ENCODE measurements around the gene JARID2. TPM values are rescaled to one million over a fixed set of nuclear protein-coding genes. Genes with fewer than 3 reads are reported as not detected.

The JARID2 gene
- 100 to 1,000 TPM in 1 of 12 donors, 10 to 100 TPM in 11; 11.3 to 121 (median 15.7) TPM for polyA plus RNA-seq (ENCODE audit: insufficient read length in 12 of 12)
- long read RNA-seq, donor 1, partial matches to known transcripts: 7 of 7 reads
- long read RNA-seq, donor 1, other reads (novel, unspliced or antisense): 0 of 7 reads
- long read RNA-seq, donor 2: 0 reads
- long read RNA-seq, donor 3: 0 reads
- long read RNA-seq, donor 4: 0 reads
- long read RNA-seq, donor 5, partial matches to known transcripts: 5 of 5 reads
- long read RNA-seq, donor 5, other reads (novel, unspliced or antisense): 0 of 5 reads
- long read RNA-seq, donor 6: 0 reads
- long read RNA-seq, donor 7: 0 reads
- long read RNA-seq, donor 8, full-length matches to known transcripts: 1 of 1 reads
- long read RNA-seq, donor 8, partial matches to known transcripts: 0 of 1 reads
- long read RNA-seq, donor 8, other reads (novel, unspliced or antisense): 0 of 1 reads
- long read RNA-seq, donor 9: 0 reads
- long read RNA-seq, donor 10, partial matches to known transcripts: 6 of 6 reads
- long read RNA-seq, donor 10, other reads (novel, unspliced or antisense): 0 of 6 reads
- long read RNA-seq, donor 11: 0 reads

DNA sequence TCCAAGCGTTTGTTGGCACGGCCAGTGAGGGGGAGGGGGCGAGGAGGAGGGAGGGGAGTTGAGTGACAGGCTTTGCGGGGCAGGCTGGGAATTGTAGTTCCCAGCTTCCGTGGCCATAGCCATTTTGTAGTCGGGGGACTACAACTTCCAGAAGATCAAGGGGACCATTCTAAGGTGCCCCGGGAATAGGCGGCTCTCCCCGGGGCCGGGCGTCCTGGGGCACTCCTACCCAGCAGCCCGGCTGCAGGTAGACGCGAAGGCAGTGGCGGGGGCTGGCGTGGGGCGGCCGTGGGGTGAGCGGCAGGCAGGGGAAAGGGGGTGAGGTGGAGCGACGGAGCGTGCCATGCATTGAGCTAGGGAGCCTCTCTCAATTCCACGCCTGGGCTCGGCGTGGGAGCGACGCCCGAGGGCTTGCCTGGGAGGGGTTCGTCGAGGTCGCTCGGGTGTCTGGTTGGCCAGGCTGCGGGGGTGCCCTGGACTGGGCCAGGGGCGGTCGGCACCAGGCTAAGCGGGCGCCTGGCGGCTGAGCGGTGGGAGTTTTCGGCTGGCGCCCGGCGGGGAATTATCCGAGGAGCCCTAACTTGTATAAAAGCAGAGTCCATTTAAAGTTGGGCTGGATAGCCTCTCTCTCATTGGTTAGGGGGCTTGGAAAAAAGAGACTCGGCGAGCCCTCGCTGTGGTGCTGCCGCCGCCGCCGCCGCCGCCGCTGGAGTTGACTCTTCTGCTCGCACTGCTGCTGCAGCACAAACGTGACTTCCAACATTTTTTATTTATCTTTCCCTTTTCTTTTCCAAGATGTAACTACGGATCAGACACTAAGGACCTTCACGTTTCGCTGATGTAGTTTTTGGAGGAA lies at the start of gene JARID2:
TSS of gene JARID2 (plus strand) at position 709 of the 856 bp plus-strand sequence. CDS start 471 bp downstream, outside the sequence.
- DNase-seq: peak; percentile 99

DNA sequence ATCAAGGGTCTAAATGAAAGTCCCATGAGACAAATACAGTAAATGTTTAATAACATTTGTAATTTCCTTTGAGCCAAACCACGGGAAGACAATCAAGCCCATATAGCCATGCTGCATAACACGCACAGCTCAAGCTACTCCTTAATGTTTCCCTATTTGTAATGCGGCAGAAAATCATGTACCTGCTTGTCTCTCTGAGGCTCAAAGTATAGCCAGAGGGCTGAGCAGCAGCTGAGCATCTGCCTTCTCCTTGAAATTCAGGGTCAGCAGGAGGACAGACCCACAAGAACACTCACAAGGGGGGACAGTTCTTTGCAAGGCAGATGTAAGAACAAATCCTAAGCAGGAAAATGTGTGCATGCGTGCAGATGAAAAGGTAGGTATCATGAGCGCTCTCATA lies 45.8 kb upstream of the JARID2 start:
- no peak for DNase-seq

DNA sequence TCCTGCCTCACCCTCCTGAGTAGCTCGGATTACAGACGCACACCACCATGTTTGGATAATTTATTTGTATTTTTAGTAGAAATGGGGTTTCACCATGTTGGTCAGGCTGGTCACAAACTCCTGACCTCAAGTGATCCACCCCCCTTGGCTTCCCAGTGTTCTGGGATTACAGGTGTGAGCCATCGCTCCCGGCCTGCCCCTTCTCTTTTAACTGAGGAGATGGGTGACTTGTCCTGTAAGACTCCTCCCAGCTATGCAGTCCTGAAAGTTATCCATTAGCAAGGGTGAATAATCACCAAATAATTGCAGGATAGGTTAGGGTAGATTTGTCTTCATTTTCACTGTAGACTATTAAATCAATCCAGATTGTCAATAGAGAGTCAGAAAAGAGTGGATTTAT lies 40.5 kb upstream of the JARID2 start:
- DNase-seq: no peak

DNA sequence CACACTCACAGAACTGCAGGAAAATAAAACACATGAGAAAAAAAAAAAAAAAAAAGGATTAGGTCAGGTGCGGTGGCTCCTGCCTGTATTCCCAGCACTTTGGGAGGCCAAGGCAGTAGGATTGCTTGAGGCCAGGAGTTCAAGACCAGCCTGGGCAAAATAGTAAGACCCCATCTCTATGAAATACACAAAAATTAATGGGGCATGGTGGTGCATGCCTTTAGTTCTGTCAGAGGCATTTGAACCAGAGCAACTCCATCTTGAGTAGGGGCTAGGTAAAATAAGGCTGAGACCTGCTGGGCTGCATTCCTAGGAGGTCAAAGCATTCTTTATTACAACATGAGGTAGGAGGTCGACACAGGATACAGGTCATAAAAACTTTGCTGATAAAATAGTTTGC lies 39.0 kb upstream of the JARID2 start:
- no peak for DNase-seq

DNA sequence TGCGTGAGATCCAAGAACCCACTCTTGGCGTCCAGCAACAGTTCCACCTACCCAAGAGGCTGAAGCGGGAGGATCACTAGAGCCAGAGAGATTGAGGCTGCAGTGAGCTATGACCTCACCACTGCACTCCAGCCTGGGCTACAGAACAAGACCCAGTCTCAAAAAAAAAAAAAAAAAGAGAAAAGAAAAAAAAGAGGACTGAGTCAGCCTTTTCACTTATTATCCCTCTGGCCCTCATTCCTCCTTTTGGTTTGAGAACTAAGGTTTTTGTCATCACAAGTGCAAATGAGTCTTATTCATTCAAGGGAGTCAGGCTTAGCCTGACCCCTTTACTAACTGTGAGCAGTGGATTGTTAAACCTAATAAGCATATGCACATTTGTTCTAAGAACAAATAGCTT lies 37.9 kb upstream of the JARID2 start:
- DNase-seq: no peak

DNA sequence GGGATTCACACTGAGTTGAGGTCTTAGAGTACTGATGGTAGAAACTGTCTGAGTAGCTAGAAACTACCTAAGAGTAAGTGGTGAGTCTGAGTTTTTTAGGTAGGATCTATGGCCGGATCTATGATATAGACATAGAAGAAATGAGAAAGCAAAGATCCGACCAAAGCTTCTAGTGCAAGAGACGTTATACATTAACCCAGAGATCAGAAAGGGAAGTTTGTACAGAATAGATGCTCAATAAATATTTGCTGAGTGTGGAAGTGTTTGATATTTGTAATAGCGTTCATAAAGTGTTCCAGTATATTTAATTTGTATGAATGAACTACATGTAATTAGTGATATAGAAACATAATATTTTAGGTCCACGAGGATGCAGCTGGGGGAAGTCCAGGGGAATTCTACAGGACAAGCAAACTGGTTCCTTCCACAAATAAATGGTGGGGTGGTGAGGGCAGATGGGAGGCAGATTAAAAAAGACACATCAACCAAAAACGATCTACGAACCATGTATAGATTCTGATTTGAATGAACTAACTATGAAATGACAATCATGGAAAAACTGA lies 31.9 kb upstream of the JARID2 start:
- no peak for DNase-seq

DNA sequence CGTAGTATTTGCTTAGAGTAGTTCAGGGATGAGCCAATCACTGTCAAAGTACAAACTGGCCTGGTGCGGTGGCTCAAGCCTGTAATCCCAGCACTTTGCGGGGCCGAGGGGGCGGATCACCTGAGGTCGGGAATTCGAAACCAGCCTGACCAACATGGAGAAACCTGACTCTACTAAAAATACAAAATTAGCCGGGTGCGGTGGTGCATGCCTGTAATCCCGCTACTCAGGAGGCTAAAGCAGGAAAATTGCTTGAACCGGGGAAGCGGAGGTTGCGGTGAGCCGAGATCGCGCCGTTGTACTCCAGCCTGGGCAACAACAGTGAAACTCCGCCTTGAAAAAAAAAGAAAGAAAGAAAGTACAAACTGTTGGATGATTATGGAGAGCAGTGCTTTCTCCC lies 27.5 kb upstream of the JARID2 start:
- no peak for DNase-seq

DNA sequence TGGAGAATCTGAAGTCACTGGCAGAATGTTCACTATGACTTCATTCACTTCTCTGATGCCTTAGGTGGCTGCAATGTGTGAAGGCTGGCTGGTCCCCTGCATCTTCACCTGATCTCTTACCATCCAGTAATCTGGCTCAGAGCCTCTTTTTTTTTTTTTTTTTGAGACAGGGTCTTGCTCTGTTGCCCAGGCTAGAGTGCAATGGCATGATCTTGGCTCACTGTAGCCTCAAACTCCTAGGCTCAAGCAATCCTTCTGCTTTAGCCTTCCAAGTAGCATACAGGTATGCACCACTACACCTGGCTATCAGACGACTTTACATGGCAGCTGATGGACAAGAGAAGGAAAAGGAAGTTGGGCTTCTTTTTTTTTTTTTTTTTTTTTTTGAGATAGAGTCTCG lies 25.8 kb upstream of the JARID2 start:
- no peak for DNase-seq

DNA sequence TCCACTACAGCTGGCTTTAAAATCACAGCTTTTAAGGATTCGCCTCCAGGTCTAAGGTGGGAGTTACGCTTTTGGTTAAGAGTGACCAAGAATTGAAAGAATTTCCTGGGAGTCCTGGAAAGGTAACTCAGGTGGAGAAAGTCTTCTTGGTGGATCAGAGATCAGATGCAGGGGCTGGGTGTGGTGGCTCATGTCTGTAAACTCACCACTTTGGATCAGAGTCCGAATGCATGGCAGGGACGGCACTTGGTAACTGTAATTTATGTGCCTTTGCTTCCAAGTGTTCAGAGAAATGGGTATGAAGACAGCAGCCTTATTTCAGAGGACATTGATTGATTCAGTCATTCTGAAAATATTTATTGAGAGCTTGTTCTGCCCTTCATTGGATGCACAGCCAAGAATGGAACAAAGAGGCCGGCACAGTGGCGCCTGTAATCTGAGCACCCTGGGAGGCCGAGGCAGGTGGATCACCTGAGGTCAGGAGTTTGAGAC lies 18.0 kb upstream of the JARID2 start:
- no peak for DNase-seq

DNA sequence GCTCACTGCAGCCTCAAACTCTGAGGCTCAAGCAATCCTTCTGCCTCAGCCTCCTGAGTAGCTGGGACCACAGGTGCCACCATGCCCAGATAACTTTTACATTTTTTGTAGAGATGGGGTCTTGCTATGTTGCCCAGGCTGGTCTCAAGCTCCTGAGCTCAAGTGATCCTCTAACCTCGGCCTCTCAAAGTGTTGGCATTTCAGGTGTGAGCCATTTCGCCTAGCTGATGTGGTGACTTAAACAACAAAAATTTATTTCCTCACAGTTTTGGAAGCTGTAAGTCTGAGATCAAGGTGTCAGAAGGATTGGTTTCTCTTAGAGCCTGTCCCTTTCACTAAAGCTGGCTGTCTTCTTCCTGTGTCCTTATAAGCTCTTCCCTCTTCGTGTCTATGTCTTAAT lies 15.0 kb upstream of the JARID2 start:
- DNase-seq: no peak

DNA sequence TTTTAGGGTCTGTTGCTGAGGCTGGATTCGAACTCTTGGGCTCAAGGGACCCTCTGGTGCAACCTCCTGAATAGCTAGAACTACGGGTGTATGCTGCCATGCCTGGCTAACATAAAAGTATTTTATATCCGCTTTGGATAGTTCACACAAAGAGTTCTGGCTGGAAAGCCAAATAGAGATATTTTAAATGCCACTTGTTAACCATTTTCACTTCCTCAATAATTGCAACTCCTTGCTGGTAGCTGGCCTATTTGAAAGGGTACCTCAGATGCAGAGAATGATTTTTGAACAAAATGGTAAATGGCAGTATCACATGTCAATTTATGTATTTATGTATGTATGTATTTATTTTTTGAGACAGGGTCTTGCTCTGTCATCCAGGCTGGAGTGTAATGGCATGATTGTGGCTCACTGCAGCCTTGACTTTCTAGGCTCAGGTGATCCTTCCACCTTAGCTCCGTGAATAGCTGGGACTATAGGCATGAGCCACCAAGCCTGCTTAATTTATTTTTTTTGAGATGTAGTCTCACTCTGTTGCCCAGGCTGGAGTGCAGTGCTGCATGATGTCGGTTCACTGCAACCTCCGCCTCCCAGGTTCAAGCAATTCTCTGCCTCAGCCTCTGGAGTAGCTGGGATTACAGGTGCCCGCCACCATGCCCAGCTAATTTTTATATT lies 12.9 kb upstream of the JARID2 start:
- DNase-seq: no peak

DNA sequence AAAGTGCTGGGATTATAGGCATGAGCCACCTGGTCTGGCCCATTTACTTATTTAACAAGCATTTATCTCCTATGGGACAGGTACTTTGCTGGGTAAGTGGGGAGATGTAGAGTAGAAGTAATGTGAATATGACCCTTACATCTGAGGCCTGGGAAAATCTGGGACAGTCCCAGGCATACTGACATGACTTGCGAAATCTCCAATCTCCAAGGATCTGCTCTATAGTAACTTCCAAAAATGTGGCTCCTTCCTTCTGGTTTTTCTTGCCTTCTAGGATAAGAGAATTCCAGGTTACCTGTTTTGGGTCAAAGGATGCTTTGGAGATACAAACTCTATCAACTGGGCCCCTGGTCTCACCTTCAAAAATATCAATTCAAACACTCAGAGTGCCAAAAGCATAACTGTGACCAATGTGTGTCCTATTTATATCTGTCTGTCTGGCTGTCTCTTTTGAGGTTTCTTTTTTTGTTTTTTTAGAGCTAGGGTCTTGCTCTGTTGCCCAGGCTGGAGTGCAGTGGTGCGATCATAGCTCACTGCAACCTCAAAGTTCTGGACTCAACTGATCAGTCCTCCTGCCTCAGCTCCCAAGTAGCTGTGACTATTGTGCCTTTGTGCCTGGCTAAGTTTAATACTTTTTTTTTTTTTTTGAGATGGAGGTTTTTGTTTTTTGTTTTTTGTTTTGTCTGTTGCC lies 11.7 kb upstream of the JARID2 start:
- DNase-seq: no peak

DNA sequence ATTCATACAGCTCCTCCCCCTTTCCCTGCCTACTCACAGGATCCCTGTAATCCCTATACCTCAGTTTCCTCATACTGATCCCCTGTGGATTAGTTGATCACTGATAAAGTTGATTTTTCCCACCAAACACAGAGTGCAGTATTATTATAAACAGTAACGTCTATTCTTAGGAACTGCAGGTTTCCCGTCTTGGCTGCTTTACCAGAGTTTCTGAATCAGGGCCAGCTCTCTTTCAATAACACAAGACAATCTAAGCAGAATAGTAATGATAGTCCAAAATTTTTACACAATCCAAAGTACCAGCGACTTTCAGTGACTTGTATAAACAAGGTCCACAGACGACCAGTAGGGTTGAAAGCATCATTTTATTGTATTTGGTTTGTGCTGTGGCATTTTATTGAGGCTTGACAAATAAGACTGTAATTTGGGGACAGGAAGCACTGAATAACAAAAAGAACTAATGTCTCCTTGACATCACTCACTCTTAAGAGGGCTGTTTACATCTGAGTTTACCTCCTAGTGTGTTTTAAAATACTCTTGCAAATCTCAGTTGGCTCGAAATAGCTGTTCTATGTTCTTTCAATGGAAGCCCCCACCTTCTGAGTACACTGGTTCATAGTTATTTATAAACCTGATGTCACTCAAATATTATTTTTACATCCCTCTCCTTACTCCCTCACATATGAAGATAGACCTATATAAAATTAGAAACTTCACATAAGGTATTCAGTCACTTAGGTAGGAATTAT lies 6.1 kb upstream of the JARID2 start:
- no peak for DNase-seq

DNA sequence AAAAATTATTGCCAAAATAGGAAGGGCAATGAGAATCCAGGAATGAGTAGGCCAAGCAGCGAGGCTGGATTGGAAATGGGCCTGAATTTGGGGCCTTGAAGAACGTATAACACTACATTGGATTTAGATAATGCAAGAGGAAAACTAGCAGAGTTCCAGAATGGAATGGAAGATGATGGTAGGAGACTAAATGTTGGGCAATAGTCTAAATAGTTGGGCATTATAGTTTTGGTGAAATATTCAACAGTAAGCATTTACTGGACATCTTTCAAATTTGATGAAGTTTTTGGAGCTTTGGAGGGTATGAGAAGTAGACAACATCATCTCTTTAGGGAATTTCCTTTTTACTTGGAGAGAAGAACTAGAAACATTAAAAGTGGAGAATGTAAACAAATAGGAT lies 3.4 kb upstream of the JARID2 start:
- no peak for DNase-seq

DNA sequence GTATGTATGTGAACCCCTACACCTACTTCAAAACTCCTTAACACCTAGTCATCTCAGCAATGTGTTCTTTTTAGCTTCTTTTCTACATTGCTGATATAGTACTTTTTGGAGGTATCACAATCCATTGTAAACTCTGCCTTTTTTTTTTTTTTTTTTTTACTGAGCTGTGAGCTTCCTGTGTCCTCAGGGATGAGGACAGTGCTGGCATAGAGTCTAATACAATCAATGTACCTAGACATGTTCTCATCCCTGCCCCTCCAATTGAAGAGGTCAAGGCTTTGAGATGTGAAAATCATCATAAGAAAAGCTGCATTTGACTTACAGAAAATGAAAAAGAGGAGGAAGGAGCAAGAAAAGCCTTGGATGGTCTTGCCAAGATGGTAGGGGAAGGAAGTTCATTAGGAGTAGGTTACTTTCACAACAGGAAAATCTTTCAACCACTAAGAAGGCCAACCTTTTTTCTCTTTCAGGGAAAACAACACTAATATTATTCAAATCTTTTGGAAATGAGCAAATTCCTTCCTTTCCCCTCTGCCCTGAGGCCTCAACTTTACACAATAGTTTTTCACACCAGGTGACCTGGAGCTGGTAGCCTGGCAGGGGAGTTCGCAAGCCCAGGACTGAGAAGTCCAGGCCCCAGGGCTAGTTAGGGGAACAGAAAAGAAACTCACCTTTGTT lies 2.8 kb upstream of the JARID2 start:
- DNase-seq: no peak

DNA sequence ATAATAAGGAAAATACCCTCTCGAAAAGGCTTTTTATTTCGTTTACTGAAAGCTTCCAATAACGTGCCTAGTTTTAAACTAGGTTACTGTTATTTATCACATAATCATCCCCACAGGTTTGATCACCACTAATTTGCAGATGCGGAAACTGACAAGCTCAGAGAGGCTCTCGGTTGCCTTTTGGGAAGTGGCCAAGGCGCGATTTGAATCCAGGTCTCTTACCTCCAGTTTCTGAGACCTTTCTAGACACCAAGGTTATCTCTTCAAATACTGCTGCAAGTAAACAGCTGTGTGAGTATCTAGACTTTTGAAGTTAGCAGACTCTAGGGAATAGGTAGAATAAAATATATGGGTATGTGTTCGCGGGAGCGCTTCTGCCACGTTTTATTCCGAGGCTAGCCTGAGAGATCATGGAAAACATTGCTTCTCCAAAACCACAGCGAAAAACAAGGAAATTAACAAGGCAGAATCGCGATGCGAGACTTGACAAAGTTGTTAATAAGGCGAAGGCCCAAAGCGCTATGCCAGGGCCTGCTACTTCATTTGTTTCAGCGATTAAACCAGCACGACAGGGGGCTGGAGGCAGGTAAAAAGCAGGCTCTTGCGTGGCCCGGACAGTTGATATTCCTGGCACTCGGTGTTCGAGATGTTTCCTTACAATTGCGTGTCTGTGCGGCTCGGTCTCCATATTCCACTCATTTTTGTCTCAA lies 1.8 kb upstream of the JARID2 start:
- DNase-seq: no peak

DNA sequence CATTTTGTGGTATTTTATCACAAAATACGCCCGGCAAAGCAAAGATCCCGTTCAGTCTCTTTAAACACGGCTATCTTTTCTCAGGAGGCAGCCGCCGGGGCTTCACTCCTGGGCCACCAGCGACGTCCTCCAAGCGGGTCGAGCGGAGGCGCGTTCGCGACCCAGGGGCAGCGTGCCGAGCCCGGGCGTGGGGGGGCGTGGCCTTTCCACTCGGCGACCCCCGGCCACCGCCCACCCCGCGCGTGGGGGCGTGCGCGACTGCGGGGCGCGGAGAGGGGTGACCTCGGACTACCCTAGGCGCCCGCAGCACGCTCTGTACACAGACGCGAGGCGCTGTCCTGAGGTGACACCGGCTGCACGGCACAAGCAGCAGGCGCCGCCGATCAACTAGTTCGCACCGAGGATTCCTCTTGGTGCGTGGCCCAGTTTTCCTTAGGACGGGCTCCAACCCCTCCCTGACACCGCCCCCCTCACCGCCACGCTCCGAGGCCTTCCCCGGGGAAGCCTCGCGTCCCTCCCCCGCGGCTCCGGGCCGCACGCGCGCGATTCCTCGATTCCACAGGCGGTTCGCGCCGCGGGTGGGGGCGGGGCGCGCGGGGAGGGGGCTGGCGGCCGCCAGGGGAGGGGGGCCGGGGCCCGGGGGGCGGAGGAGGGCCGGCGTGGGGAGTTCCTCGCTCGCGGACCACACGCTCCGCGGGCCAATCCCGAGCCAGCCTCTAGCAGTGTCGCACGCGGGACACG lies 1.1 kb upstream of the JARID2 start:
- DNase-seq: peak; percentile 89

DNA sequence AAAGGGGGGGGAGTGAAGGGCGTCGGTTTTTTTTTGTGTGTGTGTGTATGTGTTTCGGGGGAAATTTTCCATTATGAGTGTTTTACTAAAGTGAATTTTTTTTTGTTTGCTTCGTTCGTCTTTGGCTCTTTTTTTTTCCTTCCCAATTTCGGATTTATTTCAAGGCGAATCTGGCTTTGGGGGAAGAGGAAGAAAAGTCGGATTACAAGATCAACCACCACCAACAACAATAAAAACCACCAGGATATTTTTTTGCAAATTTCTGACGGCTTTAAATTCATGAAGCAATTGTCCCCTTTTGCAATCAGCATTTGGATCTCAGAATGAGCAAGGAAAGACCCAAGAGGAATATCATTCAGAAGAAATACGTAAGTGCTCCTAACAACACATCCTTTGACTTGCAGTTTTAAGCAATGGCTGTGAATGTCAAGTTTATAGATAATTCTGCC lies 372 bp downstream of the JARID2 start:
- no peak for DNase-seq

All from muscle of arm (tissue), 14 donors.